Neuron (in vitro differentiated cells): Measurements from ENCODE around the gene EIF4A2.

ENCODE experiments used
- H2AFZ ChIP-seq: one replicate; pipeline ENCODE4 v1.6.1; 2013; ENCODE audit warnings: low read depth, mild to moderate bottlenecking, inconsistent platforms, low read length, moderate library complexity
- H3K27me3 ChIP-seq: one replicate; pipeline ENCODE4 v1.6.1; 2013; ENCODE audit warnings: low read length; ENCODE audit not compliant: insufficient read depth
- H3K36me3 ChIP-seq: one replicate; pipeline ENCODE4 v1.6.1; 2013; ENCODE audit warnings: low read length; ENCODE audit not compliant: insufficient read depth
- H3K4me1 ChIP-seq: one replicate; pipeline ENCODE4 v1.6.1; 2013; ENCODE audit warnings: low read length; ENCODE audit not compliant: insufficient read depth
- H3K4me3 ChIP-seq: 2 replicates; pipeline ENCODE4 v1.5.1; 2013; ENCODE audit warnings: mild to moderate bottlenecking, low read length, moderate library complexity
- H3K9me3 ChIP-seq: one replicate; pipeline ENCODE4 v1.6.1; 2013; ENCODE audit warnings: low read length

Gene EIF4A2

DNA sequence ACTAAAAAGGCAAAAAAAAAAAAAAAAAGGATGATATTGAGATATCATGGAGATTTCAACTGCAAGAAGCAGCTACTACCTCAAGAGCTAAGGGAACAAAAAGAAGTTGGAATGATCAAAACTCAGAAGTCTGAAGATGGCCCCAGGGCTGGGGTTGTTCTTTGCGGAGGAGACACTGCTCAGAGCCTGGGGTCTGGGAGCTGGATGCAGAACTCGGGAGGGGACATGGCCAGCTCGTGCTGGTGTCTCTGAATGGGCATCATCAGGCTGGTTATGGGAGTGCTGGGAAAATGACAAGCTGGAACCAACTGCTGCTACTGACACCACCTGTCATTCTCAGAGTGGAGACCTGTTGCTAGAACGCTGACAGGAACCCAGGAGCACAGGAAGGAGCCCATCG, 45.0 kb downstream of the EIF4A2 start:
- Histone ChIP-seq H3K4me1 (peaks cover 27% of the 10 kb centered on the region), H3K36me3 (no peaks in the 10 kb centered on the region), H3K9me3 (no peaks in the 10 kb centered on the region), H3K4me3 (no peak overlapping the region), H3K27me3 (peaks cover 64% of the 10 kb centered on the region), H2AFZ (no peak overlapping the region)

DNA sequence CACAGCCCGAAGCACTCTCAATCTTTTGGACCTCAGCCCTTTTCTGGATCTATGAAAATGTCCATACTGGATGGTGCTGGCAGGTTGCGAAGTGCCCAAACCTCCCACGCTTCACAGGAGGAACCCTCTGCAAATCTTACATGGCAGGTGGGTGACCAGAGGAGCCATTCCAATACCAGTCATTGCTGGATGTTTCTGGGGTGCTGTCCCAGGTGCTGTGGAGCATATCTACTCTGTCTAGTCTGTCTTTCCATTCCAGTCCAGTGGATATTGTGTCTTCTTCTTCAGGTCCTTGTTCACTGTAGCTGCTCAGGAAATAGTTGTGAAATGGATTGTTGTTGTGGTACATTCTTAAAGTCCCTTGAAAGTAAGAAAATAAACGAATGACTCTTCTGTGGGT, 48.4 kb downstream of the EIF4A2 start:
- Histone ChIP-seq H3K4me3 (no peak overlapping the region), H2AFZ (no peak overlapping the region), H3K36me3 (no peaks in the 10 kb centered on the region), H3K9me3 (no peaks in the 10 kb centered on the region), H3K27me3 (peaks cover 41% of the 10 kb centered on the region), H3K4me1 (no peaks in the 10 kb centered on the region)

DNA sequence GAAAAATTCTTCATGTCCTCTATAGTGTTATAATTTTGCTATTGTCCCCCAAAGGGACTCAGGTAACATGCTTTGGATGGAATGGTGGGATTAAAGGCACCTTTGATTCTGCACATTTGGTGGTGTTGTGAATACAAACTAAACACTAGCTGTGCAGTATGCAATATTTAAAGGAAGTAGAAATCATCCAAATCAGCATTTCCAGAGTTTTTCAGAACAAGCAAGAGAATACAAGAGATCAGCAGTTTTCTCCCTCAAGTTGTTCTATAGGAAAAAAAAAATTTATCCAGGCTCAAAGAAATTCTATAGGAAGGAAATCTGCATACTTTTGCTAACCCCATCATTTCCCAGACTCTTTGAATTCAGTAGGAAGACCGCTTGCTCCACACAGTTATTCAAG, 48.9 kb downstream of the EIF4A2 start:
- no peak overlapping the region for H3K4me3 ChIP-seq
- no peak overlapping the region for H2AFZ ChIP-seq
- no peaks in the 10 kb centered on the region for H3K9me3 ChIP-seq
- H3K27me3 ChIP-seq, result peaks cover 41% of the 10 kb centered on the region
- H3K4me1 ChIP-seq, result no peaks in the 10 kb centered on the region
- no peaks in the 10 kb centered on the region for H3K36me3 ChIP-seq
